Renal cortical epithelial cell (primary cell): ENCODE results near the gene BMI1. TPM values are rescaled to one million over a fixed set of nuclear protein-coding genes. Genes with fewer than 3 reads are reported as not detected.
"Not testable (repeated sequence)": the region's sequence is repeated elsewhere in the genome, so short reads cannot be mapped to it uniquely, and the experiment has no call there.

Source experiments
- DNase-seq: peaks from one replicate; pipeline ENCODE4 v3.0.0-alpha.2; 2011; ENCODE audit warnings: low read depth
- total RNA-seq: library from RNA; depleted of rRNA; stranded (reverse); fragments of >200 nt; gene quantifications from 2 replicates; pipeline ENCODE4 v1.2.3, GENCODE V29; 2014

Gene BMI1
- total RNA-seq, 1 donor from 2014 or later: 78.9 TPM

GRCh38 chr10:22339761-22340328, 18.9 kb downstream of the BMI1 start:
- DNase-seq: no peak

- peak; percentile 65 for DNase-seq
Observed at GRCh38 chr10:22340329-22341189, 19.7 kb downstream of the BMI1 start.

GRCh38 chr10:22341190-22341925, 20.5 kb downstream of the BMI1 start:
- no peak for DNase-seq

GRCh38 chr10:22341926-22342196, 21.0 kb downstream of the BMI1 start:
- DNase-seq: no peak

- no peak for DNase-seq
Observed at GRCh38 chr10:22342421-22342820, 21.5 kb downstream of the BMI1 start.

- DNase-seq: no peak
Observed at GRCh38 chr10:22343731-22344130, 22.8 kb downstream of the BMI1 start.

GRCh38 chr10:22344249-22344648, 23.4 kb downstream of the BMI1 start:
- no peak for DNase-seq

GRCh38 chr10:22344781-22345300, 23.9 kb downstream of the BMI1 start:
- DNase-seq: no peak

- DNase-seq: no peak
Observed at GRCh38 chr10:22345301-22346095, 24.6 kb downstream of the BMI1 start, which contains the start of gene SPAG6. Gene SPAG6, plus strand, starts transcription at chr10:22345496. Its CDS starts 116 bp downstream, at chr10:22345612.

- DNase-seq: no peak
Observed at GRCh38 chr10:22346096-22346661, 25.3 kb downstream of the BMI1 start.

GRCh38 chr10:22349755-22350154, 28.9 kb downstream of the BMI1 start:
- no peak for DNase-seq

- no peak for DNase-seq
Observed at GRCh38 chr10:22351131-22351703, 30.3 kb downstream of the BMI1 start.

- no peak for DNase-seq
Observed at GRCh38 chr10:22356324-22356873, 35.5 kb downstream of the BMI1 start.

GRCh38 chr10:22357770-22358169, 36.9 kb downstream of the BMI1 start:
- DNase-seq: not testable (repeated sequence)

- no peak for DNase-seq
Observed at GRCh38 chr10:22363305-22363704, 42.4 kb downstream of the BMI1 start.

GRCh38 chr10:22364407-22365140, 43.7 kb downstream of the BMI1 start:
- DNase-seq: no peak

GRCh38 chr10:22365233-22365632, 44.3 kb downstream of the BMI1 start:
- DNase-seq: no peak

- no peak for DNase-seq
Observed at GRCh38 chr10:22365644-22366434, 44.9 kb downstream of the BMI1 start.

GRCh38 chr10:22366435-22366703, 45.5 kb downstream of the BMI1 start:
- no peak for DNase-seq
